GM21423 (cell line): ENCODE measurements around the gene FGF2.
"Not testable (repeated sequence)": the region's sequence is repeated elsewhere in the genome, so short reads cannot be mapped to it uniquely, and the experiment has no call there.

Experiments
- ATAC-seq: cut with Tn5 transposase; IDR thresholded peaks from one replicate; pipeline ENCODE4 v1.9.1; 2021; ENCODE audit warnings: mild to moderate bottlenecking, moderate library complexity; ENCODE audit not compliant: unreplicated experiment

FGF2 gene

DNA sequence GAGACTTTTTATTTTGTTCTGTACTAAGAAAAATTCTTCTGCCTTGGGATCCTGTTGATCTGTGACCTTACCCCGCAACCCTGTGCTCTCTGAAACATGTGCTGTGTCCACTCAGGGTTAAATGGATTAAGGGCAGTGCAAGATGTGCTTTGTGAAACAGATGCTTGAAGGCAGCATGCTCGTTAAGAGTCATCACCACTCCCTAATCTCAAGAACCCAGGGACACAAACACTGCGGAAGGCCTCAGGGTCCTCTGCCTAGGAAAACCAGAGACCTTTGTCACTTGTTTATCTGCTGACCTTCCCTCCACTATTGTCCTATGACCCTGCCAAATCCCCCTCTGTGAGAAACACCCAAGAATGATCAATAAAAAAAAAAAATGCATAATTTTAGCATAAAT lies 13.8 kb upstream of the FGF2 start:
- ATAC-seq, result not testable (repeated sequence)

DNA sequence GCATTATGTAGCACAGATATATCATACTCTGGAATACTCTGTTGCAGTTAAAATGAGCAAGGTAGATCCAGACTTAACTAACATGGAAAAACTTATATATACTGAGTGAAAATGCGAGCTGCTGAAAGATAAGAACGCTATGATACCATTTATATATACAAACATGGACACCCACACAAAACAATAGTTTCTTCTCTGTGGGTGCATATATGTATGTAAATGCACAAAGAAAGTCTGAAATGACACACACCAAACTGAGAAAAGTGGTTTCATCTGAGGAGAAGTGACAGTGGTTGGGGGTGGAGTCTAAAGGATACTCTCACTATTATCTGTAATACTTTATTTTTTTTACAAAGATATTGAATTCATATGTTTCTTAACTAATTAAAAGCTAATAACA lies 12.2 kb upstream of the FGF2 start:
- ATAC-seq, result peak; percentile 86

DNA sequence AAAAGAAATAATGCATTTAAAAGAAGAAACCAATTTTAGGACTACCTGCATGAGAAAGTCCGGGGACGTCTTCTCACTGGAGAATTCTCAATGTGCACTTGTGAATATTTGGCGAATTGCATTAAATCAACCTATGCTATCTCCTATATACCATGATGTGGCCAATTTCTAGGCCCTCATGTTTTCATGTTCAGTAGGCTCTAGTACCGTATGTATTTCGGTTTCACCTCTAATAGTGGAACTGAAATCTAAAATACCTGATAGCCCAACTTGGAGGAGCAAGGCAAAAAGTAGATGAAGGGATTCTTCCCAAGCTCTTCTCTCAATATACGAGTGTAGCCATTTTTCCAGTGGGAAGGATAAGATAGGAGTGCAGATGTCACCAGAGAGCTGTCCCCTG lies 11.4 kb upstream of the FGF2 start:
- ATAC-seq, result no peak

- no peak for ATAC-seq
These were observed 10.2 kb upstream of the FGF2 start for GRCh38 chr4:122816476-122816875.

- no peak for ATAC-seq
These were observed 6.8 kb upstream of the FGF2 start for GRCh38 chr4:122819708-122820449.

DNA sequence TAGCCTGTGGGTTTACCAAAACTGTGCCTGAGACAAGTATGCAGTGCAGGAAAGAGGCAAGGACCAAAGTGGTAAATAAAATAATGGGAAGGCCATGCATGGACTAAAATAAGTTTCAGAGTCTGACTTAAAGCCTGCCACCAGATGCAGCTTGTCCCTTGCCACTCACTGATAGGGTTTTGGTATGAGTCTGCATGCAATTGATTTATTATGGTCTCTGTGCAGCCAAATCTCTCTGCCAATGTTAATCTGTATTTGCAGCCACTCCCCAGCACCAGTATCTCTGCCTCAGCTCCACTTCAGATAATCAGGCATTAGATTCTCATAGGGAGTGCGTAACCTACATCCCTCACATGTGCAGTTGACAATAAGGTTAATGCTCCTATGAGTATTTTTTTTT lies 5.5 kb upstream of the FGF2 start:
- no peak for ATAC-seq

DNA sequence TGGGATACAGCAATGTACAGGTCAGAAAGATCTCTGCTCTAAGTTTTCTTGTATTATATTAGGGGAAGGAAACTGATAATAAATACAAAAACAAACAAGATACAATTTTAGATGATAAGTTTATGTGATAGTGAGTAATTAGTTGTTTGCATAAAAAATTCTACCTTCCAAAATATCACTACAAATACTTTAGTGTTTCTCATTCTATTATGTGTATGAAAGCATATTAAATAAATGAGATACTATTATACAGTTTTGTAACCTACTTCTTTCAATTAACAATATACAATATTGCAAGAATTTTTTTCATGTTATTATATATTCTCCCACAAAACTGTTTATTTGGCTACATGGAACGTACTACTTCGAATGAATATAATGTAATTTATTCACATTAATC lies 4.2 kb upstream of the FGF2 start:
- ATAC-seq, result no peak

DNA sequence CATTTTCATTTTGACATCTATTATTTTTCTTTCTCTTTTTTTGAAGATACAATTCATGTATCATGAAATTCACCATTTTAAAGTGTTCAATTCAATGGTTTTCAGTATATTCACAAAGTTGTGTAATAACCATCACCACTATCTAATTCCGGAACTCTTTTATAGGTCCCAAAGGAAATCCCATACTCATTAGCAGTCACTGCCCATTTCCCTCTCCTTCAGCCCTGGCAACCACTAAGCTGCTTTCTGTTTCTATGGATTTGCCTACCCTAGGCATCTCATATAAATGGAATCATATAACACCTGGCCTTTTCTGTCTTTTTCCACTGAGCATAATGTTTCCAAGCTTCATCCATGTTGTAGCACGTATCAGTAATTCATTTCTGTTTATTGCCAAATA lies 3.2 kb upstream of the FGF2 start:
- ATAC-seq, result no peak

DNA sequence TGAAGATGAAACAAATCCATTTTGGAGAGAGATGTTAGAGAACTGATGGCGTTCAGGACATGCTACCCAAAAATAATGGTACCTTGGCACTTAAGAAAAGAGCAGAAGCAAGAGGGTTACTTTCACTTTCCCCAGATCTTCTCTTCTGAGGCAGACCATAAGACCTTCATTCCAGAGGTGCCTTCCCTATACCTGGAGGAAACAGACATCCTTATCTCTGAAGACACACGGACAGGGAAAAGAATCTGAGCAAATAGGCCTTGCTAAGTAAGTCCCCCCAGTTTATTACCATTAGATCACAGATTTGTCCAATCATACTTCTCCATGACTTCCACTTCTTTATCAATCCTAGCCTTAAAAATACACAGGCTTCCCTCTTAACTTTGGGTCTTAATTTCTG lies 2.0 kb upstream of the FGF2 start:
- ATAC-seq, result no peak

- no peak for ATAC-seq
These were observed 528 bp upstream of the FGF2 start for GRCh38 chr4:122826079-122826527.

GRCh38 chr4:122827258-122827878 lies 737 bp downstream of the FGF2 start:
- ATAC-seq, result peak; percentile 49

DNA sequence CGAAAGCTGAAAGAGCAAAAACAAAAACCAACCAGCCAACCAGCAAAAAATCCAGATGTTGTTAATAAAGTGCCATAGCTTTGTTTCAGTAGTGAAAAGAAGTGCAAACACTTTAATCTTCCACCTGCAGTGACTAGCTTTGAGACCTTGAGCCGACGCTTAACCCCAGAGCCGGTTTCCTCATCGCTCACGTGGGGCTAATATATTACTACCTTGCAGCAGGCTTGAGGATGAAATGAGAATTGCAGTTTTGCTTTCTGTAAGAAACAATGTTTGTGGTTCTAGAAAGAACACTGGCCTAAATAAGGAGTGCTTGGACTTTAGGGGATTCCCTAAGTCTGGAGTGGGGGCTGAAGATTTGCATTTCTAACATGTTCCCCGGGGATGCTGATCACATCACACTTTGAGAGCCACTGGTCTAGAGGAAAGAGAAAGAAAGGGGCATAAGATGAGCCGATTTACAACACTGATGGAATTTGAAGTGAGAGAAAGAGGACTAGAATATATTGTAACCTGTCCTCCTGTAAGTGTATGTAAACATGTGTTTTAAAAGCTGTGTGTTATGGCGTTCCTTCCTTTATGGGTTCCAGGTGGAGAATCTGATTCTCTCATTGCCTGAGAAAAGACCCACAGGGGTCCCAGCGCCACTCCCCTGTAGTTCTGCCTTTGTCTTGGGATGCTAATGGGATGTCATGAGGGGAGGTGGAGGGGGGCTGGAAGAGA lies 1.4 kb downstream of the FGF2 start:
- ATAC-seq, result peak; percentile 92

- no peak for ATAC-seq
These were observed 3.9 kb downstream of the FGF2 start for GRCh38 chr4:122830426-122831095.

DNA sequence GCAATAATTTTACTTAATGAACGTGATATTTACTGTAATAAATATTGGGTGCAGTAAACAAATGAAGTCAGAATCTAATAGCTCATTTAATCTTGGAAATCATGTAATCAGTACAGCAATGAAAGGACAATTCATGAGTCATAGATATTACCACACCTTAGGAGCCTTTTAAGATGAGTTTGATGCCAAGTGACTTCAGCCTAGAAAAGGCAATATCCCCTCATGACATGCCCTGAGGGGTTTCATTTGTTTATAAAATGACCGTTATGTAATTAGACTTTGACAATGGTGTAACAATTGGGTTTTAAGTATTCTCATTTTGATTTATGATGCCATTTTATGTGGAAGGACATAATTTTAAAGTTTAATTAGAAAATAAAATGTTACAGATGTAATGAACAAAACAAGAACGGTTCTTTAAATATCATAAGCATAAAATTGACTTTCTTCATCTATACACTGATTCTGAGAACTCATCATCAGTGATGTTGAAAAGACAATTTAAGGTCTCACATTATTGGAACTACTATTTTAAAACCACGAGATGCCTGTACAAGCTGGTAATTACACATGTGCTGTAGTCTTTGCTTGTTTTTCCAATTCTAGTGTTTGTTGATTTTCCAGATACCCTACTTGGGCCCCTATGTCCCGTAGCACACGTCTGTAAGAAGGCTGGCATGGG lies 5.0 kb downstream of the FGF2 start:
- no peak for ATAC-seq

GRCh38 chr4:122832732-122833131 lies 6.1 kb downstream of the FGF2 start:
- ATAC-seq, result no peak

- ATAC-seq, result no peak
These were observed 7.4 kb downstream of the FGF2 start for GRCh38 chr4:122833999-122834398.

DNA sequence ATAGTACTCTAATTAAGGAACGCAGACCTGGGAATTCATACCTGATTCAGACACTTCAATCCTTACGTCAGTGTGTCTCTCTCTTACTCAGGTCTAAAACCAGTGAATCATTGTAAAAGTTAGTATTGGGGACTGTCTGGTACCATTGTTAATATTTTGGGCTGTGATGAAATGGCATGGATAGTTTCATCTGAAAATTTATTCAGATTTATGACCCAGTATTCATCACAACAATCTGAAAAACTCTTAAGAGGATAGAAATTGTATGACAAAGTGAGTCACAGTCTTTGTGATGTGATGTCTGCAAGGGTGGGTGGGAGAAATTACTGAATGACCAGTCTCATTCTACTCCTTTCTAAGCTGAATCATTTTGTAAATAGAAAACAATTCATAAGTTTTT lies 10.3 kb downstream of the FGF2 start:
- ATAC-seq, result no peak

DNA sequence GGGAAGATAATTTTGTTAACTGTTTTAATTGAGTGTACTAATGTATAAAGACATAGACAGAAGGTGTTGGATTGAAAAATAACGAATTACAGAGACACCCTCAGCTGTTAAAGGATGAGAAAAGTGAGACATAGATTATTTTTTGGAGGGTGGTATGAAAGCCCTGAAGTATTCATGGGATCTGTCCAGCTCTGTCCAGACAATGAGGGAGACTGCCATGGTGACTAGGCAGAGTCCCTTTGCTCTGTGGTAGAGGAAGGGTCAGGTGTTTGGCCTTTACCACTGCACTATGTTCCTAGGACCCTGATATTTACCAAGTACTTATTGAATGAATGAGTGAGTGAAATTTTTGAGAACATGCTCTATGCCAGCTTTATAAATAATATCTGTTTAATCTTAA lies 11.4 kb downstream of the FGF2 start:
- no peak for ATAC-seq

- ATAC-seq, result no peak
These were observed 15.8 kb downstream of the FGF2 start for GRCh38 chr4:122842392-122842791.

DNA sequence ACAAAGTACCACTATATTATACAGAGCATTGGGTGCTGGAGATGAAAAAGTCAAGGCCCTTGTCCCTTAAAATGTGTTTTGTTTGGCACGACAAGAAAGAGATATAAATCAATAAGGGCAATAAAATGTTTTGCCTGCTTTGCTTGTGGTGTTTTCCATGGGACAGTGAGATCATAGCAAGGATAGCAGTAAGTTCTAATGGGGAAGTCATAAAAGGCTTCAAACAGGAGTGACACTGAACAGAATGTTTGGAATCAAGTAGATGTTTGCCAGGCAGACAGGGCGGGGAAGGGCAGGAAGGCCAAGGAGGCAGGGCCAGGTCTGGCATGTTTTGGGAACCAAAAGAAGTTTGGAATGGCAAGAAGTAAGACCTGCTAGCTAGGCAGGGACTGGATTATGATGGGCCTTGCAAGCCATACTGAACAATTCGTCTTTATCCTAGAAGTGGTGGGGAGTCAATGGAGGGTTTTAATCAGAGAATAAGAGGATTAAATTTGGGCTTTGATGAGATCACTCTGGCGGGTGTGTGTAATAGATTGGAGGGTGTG lies 16.4 kb downstream of the FGF2 start:
- ATAC-seq, result no peak

- ATAC-seq, result not testable (repeated sequence)
These were observed 17.8 kb downstream of the FGF2 start for GRCh38 chr4:122844391-122844790.
